HEK293T (cell line): ENCODE results near the gene SPEF2.

Source experiments
- HDGF ChIP-seq: fragments of 450-650 bp; IDR thresholded peaks from 2 replicates; pipeline ENCODE4 v1.6.1; 2017; ENCODE audit warnings: antibody characterized with exemption, borderline replicate concordance
- LEF1 ChIP-seq: fragments of 450-650 bp; IDR thresholded peaks from 2 replicates; pipeline ENCODE4 v1.6.1; 2017; ENCODE audit warnings: mild to moderate bottlenecking, borderline replicate concordance

DNA sequence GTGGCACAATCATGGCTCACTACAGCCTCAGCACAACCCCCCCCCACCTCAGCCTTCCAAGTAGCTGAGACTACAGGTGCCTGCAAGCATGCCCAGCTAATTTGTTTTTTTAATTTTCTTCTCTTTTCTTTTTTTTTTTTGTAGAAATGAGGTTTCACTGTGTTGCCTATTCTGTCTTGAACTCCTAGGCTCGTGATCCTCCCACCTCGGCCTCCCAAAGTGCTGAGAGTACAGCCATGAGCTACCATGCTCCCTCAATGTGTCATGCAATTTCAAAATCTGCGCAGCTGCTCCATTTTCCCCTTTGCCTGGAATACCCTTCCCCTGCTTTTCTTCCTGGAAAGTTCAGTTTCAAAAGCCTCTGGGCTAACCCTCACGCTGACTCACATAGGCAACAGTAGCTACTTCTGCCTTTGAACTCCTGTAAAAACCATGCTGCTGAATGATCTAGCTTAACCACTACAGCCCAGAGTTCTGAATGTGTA lies 168.0 kb downstream of the SPEF2 start:
- TF ChIP-seq HDGF (no peak), LEF1 (no peak)
